HG03097 (cell line): ENCODE measurements around the gene AZU1.
A peak's percentile ranks its signal among the peaks of the same experiment; 100 is the strongest.

ENCODE experiments used
- ATAC-seq: cut with Tn5 transposase; IDR thresholded peaks from one replicate; pipeline ENCODE4 v1.9.1; 2021; ENCODE audit not compliant: unreplicated experiment, low FRiP score

AZU1 gene

DNA sequence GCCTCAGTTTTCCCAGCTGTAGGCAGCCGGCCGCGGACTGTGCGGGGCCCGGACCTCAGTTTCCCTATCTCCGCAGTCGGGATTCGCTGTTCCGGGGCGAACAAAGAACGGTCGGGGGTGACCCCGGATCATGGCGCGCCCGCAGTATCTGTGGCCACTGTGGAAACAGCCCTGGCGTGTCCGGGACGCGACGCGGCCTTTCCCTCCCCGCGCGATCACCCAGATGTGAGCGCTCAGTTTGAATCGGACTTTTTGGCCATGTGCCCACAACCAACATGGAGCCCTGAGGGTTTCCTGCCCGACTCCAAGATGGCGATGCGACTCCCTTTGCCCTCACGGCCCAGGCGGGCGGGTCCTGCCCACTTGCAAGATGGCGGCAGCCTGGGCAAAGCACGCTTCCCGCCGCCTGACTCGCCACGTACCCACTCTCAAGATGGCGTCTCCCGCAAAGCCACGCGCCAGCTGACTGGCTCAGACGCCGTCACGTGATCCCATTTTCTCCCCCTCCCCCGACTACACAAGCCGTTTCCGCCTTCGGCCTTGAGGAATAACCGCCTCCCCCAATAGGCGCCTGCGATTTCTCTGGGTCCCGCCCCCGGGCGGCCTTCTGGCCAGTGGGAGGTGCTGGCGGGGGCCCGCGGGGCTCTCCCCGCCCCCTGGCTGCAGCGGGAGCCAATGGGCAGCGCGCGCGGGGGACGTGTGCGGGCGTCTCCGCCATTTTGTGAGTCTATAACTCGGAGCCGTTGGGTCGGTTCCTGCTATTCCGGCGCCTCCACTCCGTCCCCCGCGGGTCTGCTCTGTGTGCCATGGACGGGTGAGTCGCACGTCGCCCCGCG, 30.7 kb upstream of the AZU1 start, which contains the start of gene PTBP1:
TSS of gene PTBP1 (plus strand) at position 761 of the 836 bp plus-strand sequence. CDS start at position 807, 46 bp downstream.
- peak; percentile 84 for ATAC-seq

DNA sequence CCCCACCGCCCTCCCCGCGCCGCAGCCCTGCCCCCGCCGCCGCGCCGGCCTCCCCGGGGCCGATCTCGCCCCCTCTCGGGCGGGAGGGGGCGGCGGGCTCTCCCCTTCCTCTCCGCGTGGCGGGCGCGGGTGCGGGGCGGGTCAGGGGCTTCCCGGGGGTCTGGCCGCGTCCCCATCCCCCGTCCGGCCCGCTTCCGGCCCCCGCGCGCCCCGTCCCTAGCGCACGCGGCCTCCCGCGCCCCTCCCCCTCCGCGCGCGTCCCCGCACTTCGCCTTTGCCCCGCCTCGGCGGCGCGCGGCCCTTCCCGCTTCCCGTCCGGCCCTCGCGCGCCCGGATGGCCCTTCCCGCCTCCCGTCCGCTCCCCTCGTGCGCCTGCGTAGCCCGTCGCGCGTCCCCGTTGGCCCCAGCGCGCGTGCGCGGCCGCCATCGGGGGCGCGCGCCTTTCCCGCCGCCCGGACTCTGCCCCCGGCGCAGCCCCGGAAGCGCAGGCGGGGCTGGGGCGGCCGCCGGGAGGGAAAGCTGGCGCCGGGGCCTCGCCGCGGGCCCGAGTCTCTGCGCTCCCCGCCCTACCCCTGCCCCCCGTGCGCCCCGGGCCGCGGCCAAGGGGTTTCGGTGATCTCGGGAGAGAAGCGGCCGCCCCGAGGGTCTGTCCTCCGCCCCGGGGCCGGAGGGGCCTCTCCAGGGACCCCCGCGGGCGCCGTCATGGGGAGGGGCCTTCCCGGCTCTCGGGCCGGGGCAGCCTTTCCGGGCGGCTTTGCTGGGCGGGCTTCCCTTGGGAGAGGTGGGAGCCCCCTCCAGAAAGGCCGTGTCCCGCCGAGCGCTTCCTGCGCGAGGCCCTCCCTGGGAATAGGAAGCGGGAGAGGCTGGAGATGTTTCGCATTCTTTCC, 29.9 kb upstream of the AZU1 start:
- ATAC-seq = peak; percentile 35

GRCh38 chr19:798415-799075, 29.1 kb upstream of the AZU1 start:
- no peak for ATAC-seq

GRCh38 chr19:799076-799881, 28.4 kb upstream of the AZU1 start:
- ATAC-seq = no peak

- no peak for ATAC-seq
These were observed 27.1 kb upstream of the AZU1 start for GRCh38 chr19:800360-801029.

DNA sequence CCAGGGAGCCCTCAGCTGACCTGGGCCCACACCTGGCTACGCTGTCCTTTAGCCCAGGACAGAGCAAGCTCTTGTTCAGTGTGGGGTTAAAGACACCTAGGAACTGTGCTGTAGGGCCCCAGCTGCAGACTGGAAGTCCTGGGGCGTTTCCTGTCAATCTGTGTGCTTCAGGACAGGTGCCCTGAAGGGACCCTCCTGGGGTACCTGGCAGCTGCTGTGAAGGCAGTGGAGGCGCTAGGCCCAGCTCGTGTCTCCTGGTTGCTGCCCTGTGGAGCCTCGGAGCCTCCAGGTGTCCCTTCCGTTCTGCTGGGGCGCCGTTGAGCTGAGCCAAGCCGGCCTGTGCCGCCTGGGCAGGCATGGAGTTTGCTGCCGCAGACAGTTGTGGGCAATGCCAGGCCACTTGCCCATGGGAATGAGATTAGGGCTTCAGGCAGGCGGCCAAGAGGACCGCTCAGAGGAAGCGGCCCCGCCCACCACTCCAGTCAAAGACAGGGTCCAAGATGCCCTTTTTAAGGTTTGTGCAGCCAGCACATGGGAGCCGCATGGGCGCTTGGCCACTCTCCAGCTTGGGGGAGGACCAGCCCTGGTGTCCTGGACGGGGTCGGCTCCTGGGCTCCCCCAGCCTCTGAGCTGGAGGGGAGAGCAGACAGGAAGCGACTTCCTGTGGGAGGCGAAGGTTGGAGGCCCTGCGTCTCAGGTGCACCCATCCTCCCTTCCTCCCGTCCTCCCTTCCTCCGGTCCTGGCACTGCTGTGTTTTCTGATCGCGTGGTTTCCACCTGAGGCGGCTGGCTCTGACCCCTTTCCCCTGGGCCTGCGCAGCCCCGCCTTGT, 26.4 kb upstream of the AZU1 start:
- no peak for ATAC-seq

- no peak for ATAC-seq
These were observed 25.7 kb upstream of the AZU1 start for GRCh38 chr19:801861-802497.

DNA sequence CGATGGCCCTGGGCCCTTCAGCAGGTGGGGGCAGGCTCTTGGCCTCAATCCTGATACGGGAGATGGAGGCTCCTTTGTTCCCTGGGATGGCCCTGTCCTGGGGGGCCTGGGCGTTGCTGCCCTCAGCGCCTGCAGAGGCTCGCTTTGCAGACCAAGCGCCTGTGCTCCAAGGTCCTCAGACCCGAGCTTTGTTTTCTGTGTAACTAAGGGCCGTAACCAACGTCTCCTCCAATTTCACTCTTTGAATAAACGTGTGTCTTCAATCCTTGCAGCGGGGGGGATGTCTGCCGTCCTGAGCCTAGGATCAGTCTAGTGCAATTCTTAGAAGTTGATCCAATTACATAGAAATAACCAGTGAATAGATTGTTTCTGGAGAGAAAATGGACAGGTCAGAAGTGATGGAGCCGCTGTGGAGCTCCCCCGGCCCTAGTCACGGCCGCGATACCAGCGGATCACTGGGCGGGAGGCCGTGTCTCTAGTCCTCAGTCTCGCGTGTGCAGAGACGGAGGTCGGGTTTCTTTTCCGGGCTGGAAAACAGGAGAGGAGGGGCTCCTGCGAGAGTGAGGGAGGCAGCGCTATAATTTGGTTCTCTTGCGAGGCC, 25.0 kb upstream of the AZU1 start:
- no peak for ATAC-seq

- no peak for ATAC-seq
These were observed 24.5 kb upstream of the AZU1 start for GRCh38 chr19:803099-803561.

DNA sequence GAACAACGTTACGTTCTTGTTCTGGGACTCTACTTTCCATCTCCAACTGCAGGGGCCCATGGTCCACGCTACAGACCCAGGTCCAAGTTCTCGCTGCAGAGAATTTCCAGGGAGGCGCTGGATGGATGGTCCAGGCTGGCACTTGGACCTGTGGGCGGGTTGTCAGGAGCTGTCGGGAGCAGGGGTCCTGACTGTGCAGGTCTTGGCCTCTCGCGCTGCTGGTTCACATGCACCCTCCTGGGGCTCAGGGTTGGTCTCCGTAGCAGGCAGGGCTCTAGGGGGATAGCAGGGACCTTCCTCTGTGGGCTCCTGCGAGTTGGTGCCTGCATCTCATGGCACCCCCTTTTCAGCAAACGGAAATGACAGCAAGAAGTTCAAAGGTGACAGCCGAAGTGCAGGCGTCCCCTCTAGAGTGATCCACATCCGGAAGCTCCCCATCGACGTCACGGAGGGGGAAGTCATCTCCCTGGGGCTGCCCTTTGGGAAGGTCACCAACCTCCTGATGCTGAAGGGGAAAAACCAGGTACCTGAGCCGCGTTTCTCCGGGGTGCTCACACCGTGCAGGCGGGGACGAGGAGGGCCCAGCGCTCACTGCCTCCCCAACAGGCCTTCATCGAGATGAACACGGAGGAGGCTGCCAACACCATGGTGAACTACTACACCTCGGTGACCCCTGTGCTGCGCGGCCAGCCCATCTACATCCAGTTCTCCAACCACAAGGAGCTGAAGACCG, 23.8 kb upstream of the AZU1 start:
- ATAC-seq = no peak

GRCh38 chr19:804419-805165, 23.0 kb upstream of the AZU1 start:
- ATAC-seq = no peak

GRCh38 chr19:805166-805551, 22.5 kb upstream of the AZU1 start:
- no peak for ATAC-seq

DNA sequence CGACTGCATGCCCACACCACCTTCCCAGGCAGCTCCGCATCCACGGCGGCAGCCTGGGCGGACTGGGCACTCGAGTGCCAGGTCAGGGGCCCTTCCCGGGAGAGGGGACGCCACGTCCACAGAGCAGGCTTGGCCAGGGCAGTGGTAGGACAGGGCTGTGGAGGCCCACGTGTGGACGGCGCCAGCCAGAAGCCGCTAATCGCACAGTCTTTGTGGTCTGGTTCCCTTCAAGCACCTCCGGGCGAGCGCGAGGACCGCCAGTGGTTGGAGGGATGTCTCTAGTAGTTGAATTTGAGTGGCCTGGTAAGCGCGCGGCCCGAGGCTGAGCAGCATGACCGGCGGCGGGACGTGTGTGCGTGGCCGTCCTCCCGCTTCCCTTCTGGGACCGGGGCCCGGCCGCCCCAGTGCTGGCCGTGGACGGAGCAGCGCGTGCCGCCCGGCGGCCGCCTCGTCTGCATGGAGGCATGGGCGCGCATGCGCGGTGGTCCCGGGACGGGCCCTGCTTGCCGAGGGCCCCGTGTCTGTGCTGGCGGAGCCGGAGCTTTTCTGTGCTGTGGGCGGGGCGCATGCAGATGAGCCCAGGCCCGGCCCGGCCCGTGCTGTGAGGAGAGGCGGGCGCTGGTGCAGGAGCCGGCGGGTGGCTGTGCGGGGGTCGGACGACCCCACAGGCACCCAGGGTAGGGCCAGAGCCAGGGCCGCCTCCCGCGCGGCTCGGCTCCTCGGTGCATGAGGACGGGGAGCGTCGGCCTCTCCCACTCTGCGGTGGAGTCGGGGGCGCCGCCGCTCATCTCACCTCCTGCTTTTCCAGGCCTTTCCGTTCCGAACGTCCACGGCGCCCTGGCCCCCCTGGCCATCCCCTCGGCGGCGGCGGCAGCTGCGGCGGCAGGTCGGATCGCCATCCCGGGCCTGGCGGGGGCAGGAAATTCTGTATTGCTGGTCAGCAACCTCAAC, 21.8 kb upstream of the AZU1 start:
- ATAC-seq = no peak

- no peak for ATAC-seq
These were observed 20.7 kb upstream of the AZU1 start for GRCh38 chr19:806815-807421.
